IMR-90 (cell line): Measurements from ENCODE around the gene SF3A2. TPM values are rescaled to one million over a fixed set of nuclear protein-coding genes. Genes with fewer than 3 reads are reported as not detected.

Experiments used
- ATAC-seq: fragments of 200-7000 bp; cut with Tn5 transposase; 2 replicates; pipeline ENCODE4 v1.9.1; 2020; ENCODE audit warnings: low read depth, mild to moderate bottlenecking, moderate library complexity
- BruUV-seq: library from RNA; stranded (reverse); fragments of 400-500 nt; replicated peaks from 2 replicates; lab custom pipeline; 2021; lab: Mats Ljungman, UMichigan
- CTCF ChIA-PET: fragments of 300-600 bp; formaldehyde crosslinking; extraction: SDS; loops from one replicate; lab custom pipeline; 2021; ENCODE audit warnings: antibody characterized with exemption; lab: Yijun Ruan, JAX
- POLR2A ChIA-PET: fragments of 300-600 bp; sonication (Branson Sonifier 250); formaldehyde crosslinking; loops from one replicate; lab custom pipeline; 2022; ENCODE audit warnings: antibody characterized with exemption; ENCODE audit not compliant: unreplicated experiment; lab: Charles Lee
- DNase-seq: peaks from one replicate; pipeline ENCODE4 v3.0.0; 2013
- H2AFZ ChIP-seq: replicated peaks from 2 replicates; pipeline ENCODE3; 2013; ENCODE audit warnings: low read length, mild to moderate bottlenecking; ENCODE audit not compliant: poor library complexity
- H2AK5ac ChIP-seq: 2 replicates; pipeline ENCODE4 v1.6.1; 2013; ENCODE audit warnings: low read depth, low read length, inconsistent platforms
- H2AK9ac ChIP-seq: replicated peaks from 2 replicates; pipeline ENCODE3; 2013; ENCODE audit warnings: mild to moderate bottlenecking, low read depth, low read length, moderate library complexity; ENCODE audit not compliant: poor library complexity
- H2BK120ac ChIP-seq: 2 replicates; pipeline ENCODE4 v1.6.1; 2013; ENCODE audit warnings: low read depth, low read length, inconsistent platforms
- H2BK15ac ChIP-seq: 3 replicates; pipeline ENCODE4 v1.6.1; 2013; ENCODE audit warnings: low read depth, low read length, inconsistent platforms
- H2BK20ac ChIP-seq: 2 replicates; pipeline ENCODE4 v1.6.1; 2013; ENCODE audit warnings: low read depth, mild to moderate bottlenecking, inconsistent platforms, low read length, moderate library complexity
- H2BK5ac ChIP-seq: 2 replicates; pipeline ENCODE4 v1.6.1; 2013; ENCODE audit warnings: mild to moderate bottlenecking, low read depth, low read length, inconsistent platforms; ENCODE audit not compliant: poor library complexity, severe bottlenecking
- H3K14ac ChIP-seq: replicated peaks from 2 replicates; pipeline ENCODE4 v1.6.1; 2013; ENCODE audit warnings: low read depth, low read length, inconsistent platforms
- H3K18ac ChIP-seq: 2 replicates; pipeline ENCODE4 v1.6.1; 2013; ENCODE audit warnings: low read depth, low read length, control low read depth
- H3K23ac ChIP-seq: 2 replicates; pipeline ENCODE4 v1.6.1; 2013; ENCODE audit warnings: low read depth, low read length, inconsistent platforms
- H3K27ac ChIP-seq: 2 replicates; pipeline ENCODE4 v1.5.1; 2013; ENCODE audit warnings: mild to moderate bottlenecking, control low read depth, low read length; ENCODE audit not compliant: insufficient read depth
- H3K27me3 ChIP-seq: 2 replicates; pipeline ENCODE4 v1.6.1; 2013; ENCODE audit warnings: low read length; ENCODE audit not compliant: control insufficient read depth, insufficient read depth
- H3K36me3 ChIP-seq: 2 replicates; pipeline ENCODE4 v1.6.1; 2013; ENCODE audit warnings: low read length, mixed read lengths; ENCODE audit not compliant: control insufficient read depth, insufficient read depth
- H3K4ac ChIP-seq: 2 replicates; pipeline ENCODE4 v1.6.1; 2013; ENCODE audit warnings: low read depth, low read length, inconsistent platforms
- H3K4me1 ChIP-seq: 2 replicates; pipeline ENCODE4 v1.6.1; 2013; ENCODE audit warnings: low read length, mixed read lengths; ENCODE audit not compliant: control insufficient read depth, insufficient read depth
- H3K4me2 ChIP-seq: 2 replicates; pipeline ENCODE4 v1.6.1; 2013; ENCODE audit warnings: low read depth, mild to moderate bottlenecking, control low read depth, low read length, moderate library complexity
- H3K4me3 ChIP-seq: 2 replicates; pipeline ENCODE4 v1.5.1; 2013; ENCODE audit warnings: low read depth, mild to moderate bottlenecking, control low read depth, low read length, moderate library complexity; ENCODE audit not compliant: insufficient read depth
- H3K56ac ChIP-seq: 2 replicates; pipeline ENCODE4 v1.6.1; 2013; ENCODE audit warnings: low read length, inconsistent platforms; ENCODE audit not compliant: insufficient read depth; ENCODE audit errors: extremely low read depth
- H3K79me1 ChIP-seq, 2 experiments: 2 replicates each; pipeline ENCODE4 v1.6.1; 2013; ENCODE audit warnings: low read length in 2 of 2, inconsistent platforms in 1 of 2, low read depth in 1 of 2
- H3K9ac ChIP-seq: 2 replicates; pipeline ENCODE4 v1.6.1; 2013; ENCODE audit warnings: low read depth, low read length, control low read depth
- H3K9me1 ChIP-seq: 2 replicates; pipeline ENCODE4 v1.6.1; 2013; ENCODE audit warnings: low read length, inconsistent platforms; ENCODE audit not compliant: insufficient read depth
- H3K9me3 ChIP-seq: 2 replicates; pipeline ENCODE4 v1.6.1; 2013; ENCODE audit warnings: low read length; ENCODE audit not compliant: control insufficient read depth, insufficient read depth
- H4K20me1 ChIP-seq: 2 replicates; pipeline ENCODE4 v1.6.1; 2013; ENCODE audit warnings: low read length, inconsistent platforms; ENCODE audit not compliant: insufficient read depth
- H4K5ac ChIP-seq: 2 replicates; pipeline ENCODE4 v1.6.1; 2013; ENCODE audit warnings: mild to moderate bottlenecking, low read depth, low read length, control low read depth
- H4K8ac ChIP-seq, 2 experiments: 2 replicates each; pipeline ENCODE4 v1.6.1; 2013; ENCODE audit warnings: low read depth in 2 of 2, low read length in 2 of 2, control low read depth in 1 of 2, inconsistent platforms in 1 of 2
- H4K91ac ChIP-seq: 2 replicates; pipeline ENCODE4 v1.6.1; 2013; ENCODE audit warnings: low read depth, low read length, inconsistent platforms; ENCODE audit not compliant: insufficient read depth
- BHLHE40 ChIP-seq: fragments of 150-350 bp; IDR thresholded peaks from 2 replicates; pipeline ENCODE4 v1.6.1; 2016; ENCODE audit warnings: mild to moderate bottlenecking, low read depth, low read length
- CHD1 ChIP-seq: IDR thresholded peaks from 2 replicates; pipeline ENCODE4 v1.6.1; 2012; ENCODE audit warnings: low read depth, low read length, improper control_type of control experiment
- ELK1 ChIP-seq: fragments of 150-350 bp; IDR thresholded peaks from 2 replicates; pipeline ENCODE4 v1.6.1; 2016; ENCODE audit warnings: low read depth, mild to moderate bottlenecking, low read length, moderate library complexity, borderline replicate concordance
- FOS ChIP-seq: fragments of 150-350 bp; IDR thresholded peaks from 2 replicates; pipeline ENCODE4 v1.6.1; 2016; ENCODE audit warnings: low read depth, low read length
- MAZ ChIP-seq: IDR thresholded peaks from 2 replicates; pipeline ENCODE4 v1.6.1; 2012; ENCODE audit warnings: low read depth, mild to moderate bottlenecking, low read length, improper control_type of control experiment, moderate library complexity, borderline replicate concordance
- NFE2L2 ChIP-seq: fragments of 150-350 bp; IDR thresholded peaks from 2 replicates; pipeline ENCODE4 v1.6.1; 2016; ENCODE audit warnings: low read depth, mild to moderate bottlenecking, low read length
- RAD21 ChIP-seq: IDR thresholded peaks from 2 replicates; pipeline ENCODE4 v1.6.1; 2012; ENCODE audit warnings: low read length, improper control_type of control experiment
- RCOR1 ChIP-seq: IDR thresholded peaks from 2 replicates; pipeline ENCODE4 v1.6.1; 2012; ENCODE audit warnings: mild to moderate bottlenecking, low read length, improper control_type of control experiment; ENCODE audit not compliant: insufficient replicate concordance
- SMC3 ChIP-seq: fragments of 150-350 bp; IDR thresholded peaks from 2 replicates; pipeline ENCODE4 v1.6.1; 2016; ENCODE audit warnings: low read depth, mild to moderate bottlenecking, antibody characterized with exemption, low read length, moderate library complexity
- WGBS, 2 experiments: methylation state at CpG; one replicate each; pipeline versions ENCODE4 v1.1.5 to v1.1.7; 2013; ENCODE audit warnings: missing lambda C conversion rate in 2 of 2; ENCODE audit not compliant: insufficient read length in 1 of 2; ENCODE audit errors: extremely low coverage in 2 of 2; 5-methylcytosine and 5-hydroxymethylcytosine counted together
- dilution Hi-C: fragments of 300-500 bp; cut with HindIII; formaldehyde crosslinking; loops from one replicate; pipeline ENCODE4 v1.14.3; 2018; ENCODE audit warnings: low sequenced_read_pairs; ENCODE audit not compliant: unreplicated experiment
- in situ Hi-C: fragments of 300-500 bp; cut with MboI; formaldehyde crosslinking; loops from 3 replicates; pipeline ENCODE4 v1.14.3; 2019; ENCODE audit warnings: low sequenced_read_pairs, inconsistent platforms, mixed read lengths
- intact Hi-C: fragments of 100-400 bp; cut with micrococcal nuclease; formaldehyde crosslinking; loops from 2 replicates; pipeline ENCODE4 v1.10.0; 2022
- polyA plus RNA-seq, 3 experiments: library from polyadenylated mRNA; depleted of rRNA; stranded (reverse); fragments of >200 nt; gene quantifications; 2 replicates each; pipeline ENCODE4 v1.2.3, GENCODE V29; 2012; ENCODE audit warnings: low replicate concordance in 1 of 3
- total RNA-seq: library from RNA; depleted of rRNA; stranded (reverse); fragments of >200 nt; gene quantifications from 2 replicates; pipeline ENCODE4 v1.2.3, GENCODE V29; 2012
- TF ChIP-seq, protein P1 (sequence below): fragments of 150-350 bp; IDR thresholded peaks from 2 replicates; pipeline ENCODE4 v1.6.1; 2017; ENCODE audit warnings: mild to moderate bottlenecking, antibody characterized with exemption, low read length, low read depth

Gene SF3A2
- total and polyA plus RNA-seq, 2 of the 4 experiments (the other 2 are of a cell fraction) = 4.8 to 34.5 TPM

GRCh38 chr19:2249880-2250765 is 13.5 kb downstream of the SF3A2 start:
- intact Hi-C loops (no loop called here), in situ Hi-C loops (no loop called here), dilution Hi-C loops (no loop called here)
- Histone ChIP-seq H3K27me3 (peaks cover 36% of the 10 kb centered on the region), H4K91ac (no peak overlapping the region), H3K23ac (no peak overlapping the region), H3K4me3 (no peak overlapping the region), H2BK120ac (no peak overlapping the region), H3K14ac (no peak overlapping the region), H2AFZ (no peak overlapping the region), H3K36me3 (peaks cover 34% of the 10 kb centered on the region), H3K27ac (no peak overlapping the region), H2AK9ac (peak overlapping the region; percentile 42), H2BK20ac (no peak overlapping the region), H3K79me1 (0 out of 4 replicates have a peak, but pooled peaks cover 0 to 10% of the 10 kb centered on the region in 2 experiments), H3K9me1 (no peaks in the 10 kb centered on the region), H4K20me1 (peaks cover 42% of the 10 kb centered on the region), H3K4ac (no peak overlapping the region), H2AK5ac (no peak overlapping the region), H3K9me3 (no peaks in the 10 kb centered on the region), H3K4me2 (no peak overlapping the region), H3K9ac (no peak overlapping the region), H3K18ac (no peak overlapping the region), H3K56ac (no peak overlapping the region), H4K5ac (no peak overlapping the region), H3K4me1 (peaks cover 4% of the 10 kb centered on the region; the same call in 1 of the 2 replicates), H2BK5ac (no peak overlapping the region), H2BK15ac (no peak overlapping the region), H4K8ac (no peak overlapping the region)
- ChIA-PET CTCF (no interaction called here), POLR2A (no interaction called here)
- TF ChIP-seq BHLHE40 (no peak), RCOR1 (no peak), SMC3 (no peak), RAD21 (no peak), ELK1 (no peak), MAZ (no peak), CHD1 (no peak), FOS (no peak), NFE2L2 (no peak)
- TF ChIP-seq, protein P1, sequence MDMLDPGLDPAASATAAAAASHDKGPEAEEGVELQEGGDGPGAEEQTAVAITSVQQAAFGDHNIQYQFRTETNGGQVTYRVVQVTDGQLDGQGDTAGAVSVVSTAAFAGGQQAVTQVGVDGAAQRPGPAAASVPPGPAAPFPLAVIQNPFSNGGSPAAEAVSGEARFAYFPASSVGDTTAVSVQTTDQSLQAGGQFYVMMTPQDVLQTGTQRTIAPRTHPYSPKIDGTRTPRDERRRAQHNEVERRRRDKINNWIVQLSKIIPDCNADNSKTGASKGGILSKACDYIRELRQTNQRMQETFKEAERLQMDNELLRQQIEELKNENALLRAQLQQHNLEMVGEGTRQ = no peak
- BruUV-seq = no TSS peak
- ATAC-seq (0 out of 2 replicates have a peak, but pooled peaks have one; percentile 2), DNase-seq (no peak)
- 52% methylated on average over 14 of the region's 43 CpGs; no CpG with 5 or more reads in 1 of the 2 experiments for WGBS, 2 experiments
